ENCODE data around the gene PARD3.
"Not testable (repeated sequence)": the region's sequence is repeated elsewhere in the genome, so short reads cannot be mapped to it uniquely, and the experiment has no call there.

The PARD3 gene

DNA sequence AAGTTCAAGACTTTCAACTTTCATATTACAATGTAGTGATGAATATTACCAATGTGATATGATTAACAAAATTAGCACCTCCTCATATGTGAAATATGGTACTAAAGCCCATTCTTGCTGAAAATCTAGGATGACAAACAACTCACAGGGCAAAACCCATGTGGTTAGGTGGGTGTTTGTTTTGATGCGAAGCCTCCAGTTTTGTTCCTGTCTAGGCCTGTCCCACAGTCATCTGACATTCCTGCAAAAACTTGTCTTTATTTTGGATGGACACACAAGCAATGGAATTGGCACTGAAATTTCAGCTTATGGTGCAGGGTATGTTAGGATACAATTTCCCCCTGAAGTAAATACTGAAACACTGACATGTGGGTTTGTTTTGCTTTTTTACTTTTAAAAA, 95.3 kb downstream of the PARD3 start:
- FAIRE-seq (no peak), DNase-seq (ENCODE audit: insufficient read length, low spot score) (no peak)

DNA sequence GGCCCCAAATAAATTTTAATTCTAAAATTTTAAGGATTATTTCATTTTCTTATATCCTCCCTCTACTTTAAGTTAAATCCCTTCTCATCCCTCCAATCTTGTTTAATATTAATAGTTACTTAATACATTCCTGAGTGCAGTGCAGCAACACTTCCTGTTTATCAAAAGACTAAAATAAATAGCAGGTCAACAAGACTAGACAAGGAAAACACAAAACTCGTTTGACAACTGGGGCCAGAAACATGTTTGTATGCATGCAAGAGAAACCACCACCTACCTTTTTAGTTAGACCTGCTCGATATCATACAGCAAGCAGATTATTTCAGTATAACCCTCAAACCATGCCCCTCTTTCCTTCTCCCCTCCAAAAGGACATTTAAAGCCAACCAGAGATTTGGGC, 95.8 kb downstream of the PARD3 start:
- no peak for DNase-seq (ENCODE audit: insufficient read length, low spot score)
- no peak for FAIRE-seq

DNA sequence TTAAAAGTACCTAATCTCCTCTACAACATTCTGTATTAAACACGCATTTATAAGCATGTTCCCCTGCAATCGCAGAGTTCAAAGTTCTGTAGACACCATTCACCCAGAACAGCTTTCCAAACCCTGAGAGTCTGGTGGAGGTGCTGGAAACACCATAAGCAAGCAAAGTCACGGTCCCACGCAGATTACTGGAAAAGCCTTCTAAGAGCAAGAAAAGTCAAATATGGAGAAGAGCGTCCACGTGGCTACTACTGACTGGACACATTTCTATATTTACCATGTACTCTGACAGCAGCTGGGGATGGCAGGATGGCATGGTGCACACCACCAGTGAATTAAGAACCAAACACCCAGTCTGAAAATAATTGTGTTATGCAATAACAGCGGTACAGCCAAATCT, 97.7 kb downstream of the PARD3 start:
- DNase-seq (ENCODE audit: insufficient read length, low spot score) (no peak), FAIRE-seq (no peak)

DNA sequence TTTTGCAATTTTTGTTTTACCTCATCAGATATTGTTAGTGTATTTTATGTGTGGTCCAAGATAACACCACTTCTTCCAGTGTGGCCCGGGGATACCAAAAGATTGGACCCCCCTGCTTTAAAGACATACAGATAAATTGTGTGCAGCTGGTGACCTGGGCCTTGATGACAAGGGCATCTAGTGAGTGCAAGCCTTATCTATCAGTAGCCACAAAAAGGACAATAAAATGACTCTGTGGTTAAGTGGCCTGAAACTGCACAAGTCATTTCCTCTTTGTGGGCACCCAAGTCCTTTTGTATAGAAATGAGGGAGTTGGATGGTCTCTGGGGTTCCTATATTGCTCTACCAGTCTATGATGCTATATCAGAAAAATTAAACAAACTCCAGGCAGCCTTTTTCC, 98.1 kb downstream of the PARD3 start:
- FAIRE-seq (peak; percentile 76), DNase-seq (ENCODE audit: insufficient read length, low spot score) (no peak)

DNA sequence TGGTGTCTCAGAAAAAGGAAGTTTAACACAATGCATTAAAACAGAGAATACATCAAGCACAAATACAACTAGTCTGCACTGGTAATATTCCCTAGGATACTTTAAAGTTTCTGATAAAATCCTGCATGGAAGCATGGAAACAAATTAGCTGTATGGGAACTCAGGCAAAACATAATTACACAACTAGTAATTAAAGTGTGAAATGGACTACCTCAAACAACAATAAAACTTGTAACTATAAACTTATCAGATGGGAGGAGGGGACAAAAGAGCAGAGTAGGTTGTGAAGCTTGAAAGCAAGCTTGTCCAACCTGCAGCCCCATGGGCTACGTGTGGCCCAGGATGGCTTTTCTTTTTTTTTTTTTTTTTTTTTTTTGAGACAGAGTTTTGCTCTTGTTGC, 98.9 kb downstream of the PARD3 start:
- DNase-seq (ENCODE audit: insufficient read length, low spot score), result no peak
- FAIRE-seq, result no peak

DNA sequence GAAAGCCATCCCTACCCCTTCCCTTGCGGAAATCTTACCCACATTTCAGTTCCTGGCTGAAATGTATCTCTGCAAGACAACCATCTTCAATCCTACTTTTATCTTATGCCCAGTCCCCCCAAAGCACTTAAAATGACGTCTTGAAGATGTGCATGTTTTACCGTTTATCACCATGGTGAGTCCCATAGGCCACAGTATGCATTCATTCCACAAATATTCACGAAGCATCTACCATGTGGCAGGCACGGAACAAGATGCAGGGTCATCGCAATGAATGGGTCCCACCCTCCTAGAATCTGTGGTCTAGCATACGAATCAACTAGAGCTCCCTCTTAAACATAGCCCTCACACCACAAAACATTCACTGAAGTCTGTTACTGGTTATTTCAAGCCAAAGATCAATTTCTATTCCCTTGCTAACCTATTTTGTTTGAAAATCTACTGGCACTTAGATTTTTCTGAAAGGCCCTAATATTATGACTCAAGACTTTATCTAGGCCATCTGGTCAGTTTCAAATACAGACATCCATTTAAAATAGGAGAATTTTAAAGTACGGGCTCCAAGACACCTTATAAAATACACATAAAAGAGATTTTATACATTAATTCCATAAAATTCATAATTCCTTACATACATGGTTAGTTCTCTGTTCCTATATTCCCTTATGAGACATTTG, 99.4 kb downstream of the PARD3 start:
- DNase-seq (ENCODE audit: insufficient read length, low spot score) (no peak), FAIRE-seq (no peak)

DNA sequence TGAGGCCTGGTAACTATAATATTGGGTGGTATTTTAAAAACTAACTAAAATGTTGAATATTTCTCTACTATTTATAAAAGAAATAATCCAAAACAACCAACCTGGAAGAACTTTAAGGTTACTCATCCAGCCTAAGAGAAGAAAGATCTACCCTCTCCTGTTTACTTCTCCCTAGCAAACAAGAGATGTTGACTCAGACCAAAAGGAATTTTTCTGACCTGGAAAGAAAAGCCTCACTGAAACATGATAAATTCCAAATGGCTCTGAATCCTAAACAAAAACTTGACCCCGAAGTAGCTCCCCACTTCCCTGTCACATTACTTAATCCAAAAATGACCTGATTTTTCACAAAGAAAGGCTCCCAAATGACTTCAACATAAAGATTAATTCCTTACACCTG, 101.2 kb downstream of the PARD3 start:
- no peak for FAIRE-seq
- no peak for DNase-seq (ENCODE audit: insufficient read length, low spot score)

DNA sequence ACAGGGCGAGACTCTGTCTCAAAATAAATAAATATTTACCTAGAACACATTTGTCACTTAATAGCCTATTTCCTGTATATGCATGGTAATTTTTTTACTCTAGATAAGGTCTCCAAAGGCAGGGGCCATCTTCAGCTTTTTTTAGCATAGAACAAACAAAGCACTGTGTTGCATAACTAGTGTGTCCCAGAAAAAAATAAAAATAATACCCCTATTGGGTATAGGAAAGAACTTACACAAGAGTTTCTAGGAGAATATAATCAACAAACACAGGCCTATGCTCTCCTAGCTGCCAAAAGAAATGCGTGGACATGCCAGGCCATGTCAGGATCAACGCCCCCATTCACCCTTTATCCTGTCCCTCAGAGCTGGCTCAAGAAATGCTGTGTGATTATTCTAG, 103.6 kb downstream of the PARD3 start:
- FAIRE-seq, result no peak
- no peak for DNase-seq (ENCODE audit: insufficient read length, low spot score)

DNA sequence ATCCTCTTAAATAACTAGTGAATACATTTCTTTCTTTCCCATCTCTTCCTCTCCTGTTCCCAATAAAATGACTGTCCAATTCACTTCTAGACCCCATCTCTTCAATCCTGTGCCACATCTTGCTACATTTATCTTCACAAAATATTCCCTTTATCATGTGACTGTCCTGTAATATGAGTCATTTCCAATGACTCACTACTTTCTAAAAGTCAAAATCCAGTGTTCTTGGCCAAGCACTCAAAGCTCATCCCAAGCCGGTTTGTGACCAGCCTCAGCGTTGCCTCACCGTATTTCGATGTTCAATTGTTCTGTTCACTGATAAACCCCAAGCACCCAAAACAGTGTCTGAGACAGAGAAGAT, 104.7 kb downstream of the PARD3 start:
- peak; percentile 39 for FAIRE-seq
- DNase-seq (ENCODE audit: insufficient read length, low spot score), result no peak

DNA sequence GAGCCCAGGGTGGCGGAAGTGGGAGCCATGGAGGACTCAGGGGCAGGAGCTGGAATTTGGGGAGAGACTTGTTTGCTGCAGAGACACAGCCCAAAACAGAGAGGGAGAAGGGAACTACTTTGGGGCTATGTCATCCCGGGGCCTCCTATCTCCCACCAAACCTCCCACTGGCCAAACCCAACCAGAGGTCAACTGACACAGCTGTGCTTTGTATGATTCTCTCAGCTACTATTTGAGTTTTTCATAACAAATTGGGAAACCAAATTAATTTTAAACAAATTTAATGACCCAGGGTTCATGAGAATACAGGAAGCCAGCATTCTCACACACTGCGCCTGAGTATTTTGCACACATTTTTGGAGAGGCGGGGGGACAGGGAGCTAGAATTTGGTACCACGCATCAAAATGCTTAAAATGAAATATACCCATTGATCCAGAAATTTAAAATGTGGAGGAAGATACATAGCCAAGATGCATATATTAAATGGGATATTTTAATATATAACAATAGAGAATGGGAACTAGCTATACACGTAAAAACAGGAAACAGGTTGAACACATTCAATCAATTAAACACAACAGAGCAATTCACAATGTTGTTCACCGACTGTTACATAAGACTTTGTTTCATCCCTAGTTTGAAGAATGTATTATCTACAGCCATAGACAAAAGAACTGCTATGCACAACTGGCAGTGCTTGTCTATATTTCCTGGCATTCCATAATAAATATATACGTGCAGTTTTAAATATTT, 105.3 kb downstream of the PARD3 start:
- DNase-seq (ENCODE audit: insufficient read length, low spot score), result no peak
- FAIRE-seq, result no peak

DNA sequence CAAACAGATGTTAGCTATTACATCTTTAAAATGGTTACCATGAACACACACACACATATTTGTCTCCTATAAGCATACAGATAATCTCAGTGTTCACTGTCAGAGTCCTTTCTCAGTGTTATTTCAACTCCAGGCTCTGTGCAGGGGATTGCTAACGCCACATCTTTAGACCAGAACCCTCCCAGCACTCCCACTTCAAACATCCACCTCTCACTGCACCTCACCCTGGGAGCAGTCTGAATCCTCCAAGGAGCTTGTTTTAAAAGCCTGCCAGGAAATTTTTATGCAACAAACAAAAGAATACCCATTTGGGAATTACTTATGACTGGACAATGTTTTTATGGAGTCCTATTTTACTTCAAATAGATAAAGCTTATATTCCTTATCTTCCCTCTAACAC, 107.4 kb downstream of the PARD3 start:
- no peak for FAIRE-seq
- no peak for DNase-seq (ENCODE audit: insufficient read length, low spot score)

DNA sequence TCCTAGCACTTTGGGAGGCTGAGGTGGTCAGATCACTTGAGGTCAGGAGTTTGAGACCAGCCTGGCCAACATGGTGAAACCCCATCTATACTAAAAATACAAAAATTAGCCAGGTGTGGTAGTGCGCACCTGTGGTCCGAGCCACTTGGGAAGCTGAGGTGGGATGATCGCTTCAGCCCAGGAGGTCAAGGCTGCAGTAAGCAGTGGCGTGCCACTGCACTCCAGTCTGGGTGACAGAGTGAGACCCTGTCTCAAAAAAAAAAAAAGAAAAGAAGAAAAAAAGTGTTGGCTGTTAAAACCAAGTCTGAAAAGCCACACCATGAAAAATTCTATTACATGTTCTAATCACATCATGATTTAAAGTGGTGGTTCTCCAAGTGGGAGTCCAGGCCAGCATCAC, 108.1 kb downstream of the PARD3 start:
- DNase-seq (ENCODE audit: insufficient read length, low spot score); FAIRE-seq: not testable (repeated sequence)

DNA sequence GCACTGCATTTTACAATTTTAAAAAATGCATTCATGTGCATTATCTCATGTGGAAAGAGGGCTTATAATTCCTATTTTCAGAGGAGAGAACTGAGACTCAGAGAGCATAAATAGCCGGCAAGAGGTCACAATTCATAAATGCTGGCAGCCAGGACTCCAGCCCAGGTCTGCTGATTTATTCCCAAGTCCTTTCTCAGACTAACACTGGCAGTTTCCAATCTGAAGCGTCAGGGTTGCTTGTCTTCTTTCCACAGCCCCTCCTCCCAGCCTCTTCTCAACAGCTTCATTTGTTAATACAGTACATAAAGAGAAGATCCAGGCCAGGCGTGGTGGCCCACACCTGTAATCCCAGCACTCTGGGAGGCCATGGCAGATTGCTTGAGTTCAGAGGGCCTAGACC, 108.9 kb downstream of the PARD3 start:
- no peak for DNase-seq (ENCODE audit: insufficient read length, low spot score)
- FAIRE-seq, result no peak

DNA sequence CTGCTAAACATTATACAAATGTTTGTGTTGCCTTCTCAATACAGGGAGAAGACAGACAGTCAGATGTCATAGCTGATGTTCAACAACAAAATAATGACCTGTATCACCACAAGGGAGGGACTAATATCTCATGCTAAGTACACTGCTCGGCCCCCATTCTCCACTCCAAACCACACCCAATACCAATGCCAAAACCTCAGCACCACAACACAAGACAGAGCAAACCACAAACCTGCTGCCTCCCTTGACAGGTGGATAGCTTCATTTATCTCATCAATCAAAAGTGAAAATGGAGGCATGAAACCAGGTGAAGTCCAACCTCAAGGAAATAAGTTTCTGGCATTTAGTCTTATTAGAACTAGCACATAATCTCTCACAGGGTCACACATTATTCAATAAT, 109.5 kb downstream of the PARD3 start:
- no peak for DNase-seq (ENCODE audit: insufficient read length, low spot score)

DNA sequence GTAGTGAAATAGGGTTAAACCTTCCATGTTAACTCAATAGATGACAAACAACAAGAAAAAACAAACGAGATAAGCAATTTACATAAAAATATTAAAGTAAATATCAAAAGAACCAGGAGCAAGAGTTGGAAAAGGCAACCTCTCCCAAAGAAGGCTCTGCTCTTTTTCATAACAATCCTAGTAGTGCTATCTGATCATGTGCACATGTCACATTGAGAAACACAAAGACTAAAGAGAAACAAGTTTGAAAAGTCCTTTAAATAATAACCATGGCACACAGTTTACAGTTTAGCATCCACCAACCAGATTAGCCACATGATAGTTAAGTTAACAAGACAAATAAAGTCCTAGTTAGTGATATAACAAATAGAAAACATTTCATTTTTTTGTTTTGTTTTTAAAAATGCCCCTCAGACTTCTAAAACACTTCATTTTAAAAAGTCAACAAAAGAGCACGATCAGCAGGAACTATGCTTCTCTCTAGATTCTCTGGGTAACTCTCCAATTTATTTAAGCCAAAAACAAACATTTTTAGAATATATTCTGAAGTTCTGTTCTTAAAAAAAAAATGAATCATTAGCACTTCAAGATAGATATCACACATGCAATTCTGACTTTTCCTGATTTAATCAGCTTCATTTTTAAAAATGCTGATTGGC, 110.4 kb downstream of the PARD3 start:
- no peak for FAIRE-seq

More for the DNA sequence above, 109.5 kb downstream of the PARD3 start:
- peak; percentile 91 for FAIRE-seq

DNA sequence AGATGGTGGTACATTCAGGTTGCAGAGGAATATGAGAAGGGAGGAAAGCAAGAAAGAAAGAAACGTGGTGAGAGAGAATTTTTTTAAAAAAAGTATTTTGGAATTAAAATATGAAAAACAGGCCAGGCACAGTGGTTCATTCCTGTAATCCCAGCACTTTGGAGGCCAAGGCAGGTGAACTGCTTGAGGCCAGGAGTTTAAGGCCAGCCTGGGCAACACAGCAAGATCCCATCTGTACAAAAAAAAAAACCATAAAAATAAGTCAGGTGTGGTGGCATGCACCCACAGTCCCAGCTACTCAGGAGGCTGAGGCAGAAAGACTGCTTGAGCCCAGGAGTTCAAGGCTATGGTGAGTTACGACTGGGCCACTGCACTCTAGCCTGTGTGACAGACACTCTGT, 112.1 kb downstream of the PARD3 start:
- FAIRE-seq, result no peak
- DNase-seq (ENCODE audit: insufficient read length, low spot score), result no peak

More for the DNA sequence above, 110.4 kb downstream of the PARD3 start:
- DNase-seq (ENCODE audit: insufficient read length, low spot score), result no peak

DNA sequence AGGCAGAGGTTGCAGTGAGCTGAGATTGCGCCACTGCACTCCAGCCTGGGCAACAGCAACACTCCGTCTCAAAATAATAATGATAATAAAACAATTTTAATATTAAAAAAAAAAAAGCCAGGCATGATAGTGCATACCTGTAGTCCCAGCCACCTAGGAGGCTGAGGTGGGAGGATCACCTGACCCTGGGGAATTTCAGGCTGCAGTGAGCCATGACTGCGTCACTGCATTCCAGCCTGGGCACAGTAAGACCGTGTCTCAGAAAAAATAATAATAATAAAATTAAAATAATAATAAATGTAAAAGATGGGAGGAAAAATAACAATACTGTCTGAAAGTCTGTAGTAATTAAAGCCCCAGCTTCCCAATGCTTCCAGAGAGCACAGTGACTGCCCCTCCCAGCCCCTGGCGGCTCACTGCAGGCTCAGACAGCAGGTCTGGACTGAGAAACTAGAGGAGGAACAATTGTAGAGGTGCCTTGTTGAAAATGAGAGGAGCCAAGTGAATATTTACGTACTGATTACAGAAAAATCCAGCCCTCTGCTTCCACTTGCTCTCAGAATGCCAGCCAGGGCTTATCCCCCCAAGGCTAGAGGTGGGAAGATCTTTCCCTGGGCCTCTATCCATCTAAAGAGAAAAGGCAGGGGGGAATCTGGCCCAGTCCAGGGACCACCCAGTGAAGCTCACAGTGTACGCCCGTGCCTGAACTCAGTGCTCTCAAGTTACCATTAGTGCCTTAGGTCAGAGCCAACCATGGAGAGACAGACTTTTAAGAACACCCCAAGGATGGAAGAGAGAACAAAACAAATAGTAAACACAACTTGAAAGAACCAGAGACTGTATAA, 112.8 kb downstream of the PARD3 start:
- no peak for DNase-seq (ENCODE audit: insufficient read length, low spot score)
- no peak for FAIRE-seq

DNA sequence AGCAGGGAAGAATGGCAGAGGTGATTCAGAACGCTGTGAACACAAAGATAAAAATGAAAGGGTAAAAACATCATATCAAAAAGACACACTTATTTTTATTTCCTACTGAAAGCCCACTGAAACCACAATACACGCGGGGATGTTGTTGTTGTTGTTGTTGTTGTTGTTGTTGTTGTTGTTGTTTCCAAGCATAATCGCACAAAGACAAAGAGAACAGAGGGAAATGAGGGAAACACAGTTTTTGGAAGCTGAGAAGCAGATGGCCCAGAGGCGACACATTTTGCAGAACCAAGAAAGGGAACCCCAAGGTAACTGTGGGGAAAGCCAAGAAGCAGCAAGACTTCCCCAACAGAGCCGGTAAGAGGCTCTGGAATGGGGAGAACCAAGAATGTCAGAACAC, 113.9 kb downstream of the PARD3 start:
- FAIRE-seq, result no peak
- no peak for DNase-seq (ENCODE audit: insufficient read length, low spot score)

DNA sequence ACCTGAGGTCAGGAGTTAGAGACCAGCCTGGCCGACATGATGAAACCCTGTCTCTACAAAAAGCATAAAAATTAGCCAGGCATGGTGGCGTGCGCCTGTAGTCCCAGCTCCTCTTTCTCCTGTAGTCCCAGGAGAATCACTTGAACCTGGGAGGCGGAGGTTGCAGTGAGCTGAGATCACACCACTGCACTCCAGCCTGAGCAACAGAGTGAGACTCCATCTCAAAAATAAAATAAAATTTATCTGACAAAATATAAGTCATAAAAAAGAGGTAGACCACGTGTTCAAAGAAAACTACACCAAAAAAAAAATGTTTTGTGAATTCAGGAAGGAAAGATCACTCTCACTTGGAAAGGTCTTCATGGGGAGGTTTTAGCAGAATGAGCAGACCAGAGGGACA, 114.3 kb downstream of the PARD3 start:
- not testable (repeated sequence) for FAIRE-seq; DNase-seq (ENCODE audit: insufficient read length, low spot score)

DNA sequence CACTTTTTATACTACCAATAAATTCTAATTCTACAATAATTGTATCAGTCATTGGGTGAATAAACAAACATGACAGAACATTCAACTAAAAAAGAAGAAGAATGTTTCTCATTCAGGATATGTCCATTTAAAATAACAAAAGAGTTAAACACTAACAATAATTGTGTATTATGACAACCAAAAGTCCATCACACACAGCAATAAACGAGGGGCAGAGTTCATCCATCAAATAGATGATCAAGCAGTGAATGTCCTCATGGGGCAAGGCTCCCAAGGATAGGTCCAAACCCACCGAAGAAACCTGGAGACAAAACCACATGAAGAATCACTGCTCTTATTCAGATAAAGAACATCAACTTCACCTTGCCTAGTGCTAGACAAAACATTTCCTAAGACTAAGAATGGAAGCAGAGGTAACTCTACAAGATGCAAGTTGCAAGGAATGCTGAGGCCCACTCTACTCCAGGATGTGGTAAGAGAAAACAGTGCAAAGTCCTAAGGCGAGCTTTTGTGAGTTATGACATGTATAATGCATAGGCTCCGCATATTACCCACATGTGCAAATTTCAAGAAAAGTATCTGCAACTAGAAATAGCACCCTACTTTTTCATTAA, 115.1 kb downstream of the PARD3 start:
- DNase-seq (ENCODE audit: insufficient read length, low spot score) (no peak), FAIRE-seq (no peak)

DNA sequence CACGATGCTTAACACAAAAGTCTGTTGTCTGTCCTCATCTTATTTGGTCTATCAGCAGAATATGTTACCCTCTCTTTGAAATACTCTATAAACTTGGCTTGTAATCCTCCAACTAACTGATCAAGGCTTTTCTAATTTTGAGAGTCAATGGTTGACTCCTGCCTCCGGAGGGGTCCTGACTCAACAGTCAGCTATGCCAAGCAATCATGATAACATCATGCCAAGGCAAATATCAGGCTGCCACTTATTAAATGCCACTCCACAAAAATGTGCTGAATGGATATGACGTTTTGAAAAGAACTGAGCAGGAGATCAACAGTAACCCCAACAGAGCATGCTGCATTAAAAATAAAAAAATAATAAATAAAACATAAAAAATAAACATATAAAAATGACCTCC, 116.1 kb downstream of the PARD3 start:
- no peak for FAIRE-seq
- no peak for DNase-seq (ENCODE audit: insufficient read length, low spot score)
